CD8-positive, alpha-beta memory T cell (primary cell): Measurements from ENCODE around the gene MDFI. TPM values are rescaled to one million over a fixed set of nuclear protein-coding genes. Genes with fewer than 3 reads are reported as not detected.

Source experiments
- CTCF ChIA-PET: fragments of 350-600 bp; sonication (Branson Sonifier 250); formaldehyde crosslinking; loops from one replicate; lab custom pipeline; 2021; ENCODE audit warnings: antibody characterized with exemption; lab: Charles Lee
- POLR2A ChIA-PET: fragments of 350-600 bp; sonication (Branson Sonifier 250); formaldehyde crosslinking; loops from one replicate; lab custom pipeline; 2021; ENCODE audit warnings: antibody characterized with exemption; lab: Charles Lee
- DNase-seq, 5 donors: peaks; one replicate each; pipeline versions ENCODE4 v3.0.0 to v3.0.0-alpha.2; 2020 to 2022; ENCODE audit warnings: mixed read lengths in 1 of 5
- H3K27ac ChIP-seq: one replicate; pipeline ENCODE4 v1.7.0; 2013; ENCODE audit warnings: low read depth, mild to moderate bottlenecking, low read length, moderate library complexity
- H3K27me3 ChIP-seq: 2 replicates; pipeline ENCODE4 v1.7.0; 2013; ENCODE audit warnings: low read length, mild to moderate bottlenecking; ENCODE audit not compliant: insufficient read depth, poor library complexity, severe bottlenecking
- H3K36me3 ChIP-seq: 2 replicates; pipeline ENCODE4 v1.7.0; 2013; ENCODE audit warnings: mild to moderate bottlenecking, low read length, moderate library complexity; ENCODE audit not compliant: insufficient read depth
- H3K4me1 ChIP-seq: 2 replicates; pipeline ENCODE4 v1.7.0; 2013; ENCODE audit warnings: mild to moderate bottlenecking, low read length, moderate library complexity; ENCODE audit not compliant: insufficient read depth
- H3K4me3 ChIP-seq: 2 replicates; pipeline ENCODE4 v1.7.0; 2013; ENCODE audit warnings: mild to moderate bottlenecking, low read length
- H3K9me3 ChIP-seq: 2 replicates; pipeline ENCODE4 v1.7.0; 2013; ENCODE audit warnings: mild to moderate bottlenecking, low read length
- H3K27ac Mint-ChIP-seq, 8 donors: one replicate each; pipeline ENCODE4 v1.8.0; 2020 to 2021; ENCODE audit warnings: mixed read lengths in 8 of 8, mild to moderate bottlenecking in 6 of 8, inconsistent platforms in 3 of 8, moderate library complexity in 3 of 8
- H3K27me3 Mint-ChIP-seq, 2 donors: one replicate each; pipeline ENCODE4 v1.8.0; 2020 to 2021; ENCODE audit warnings: mixed read lengths in 2 of 2, mild to moderate bottlenecking in 1 of 2, moderate library complexity in 1 of 2
- H3K36me3 Mint-ChIP-seq, 3 donors: one replicate each; pipeline ENCODE4 v1.8.0; 2020 to 2021; ENCODE audit warnings: mixed read lengths in 3 of 3, inconsistent platforms in 1 of 3, mild to moderate bottlenecking in 1 of 3
- H3K4me1 Mint-ChIP-seq, 3 donors: one replicate each; pipeline ENCODE4 v1.8.0; 2020 to 2021; ENCODE audit warnings: mixed read lengths in 3 of 3, inconsistent platforms in 1 of 3, mild to moderate bottlenecking in 1 of 3
- H3K4me3 Mint-ChIP-seq, 7 donors: one replicate each; pipeline ENCODE4 v1.8.0; 2020 to 2021; ENCODE audit warnings: mixed read lengths in 7 of 7, mild to moderate bottlenecking in 6 of 7, moderate library complexity in 4 of 7, inconsistent platforms in 2 of 7
- H3K9me3 Mint-ChIP-seq, 5 donors: one replicate each; pipeline ENCODE4 v1.8.0; 2020 to 2022; ENCODE audit warnings: mixed read lengths in 5 of 5, mild to moderate bottlenecking in 3 of 5, moderate library complexity in 2 of 5, inconsistent platforms in 1 of 5
- polyA plus RNA-seq: library from polyadenylated mRNA; unstranded; fragments of 300-500 nt; fragmentation: Illumina TruSeq; gene quantifications from one replicate; pipeline ENCODE4 v1.2.3, GENCODE V29; 2021
- total RNA-seq, 2 experiments: library from RNA; stranded (reverse); gene quantifications; one replicate each; pipeline ENCODE4 v1.2.3, GENCODE V29; 2021

Gene MDFI
- total and polyA plus RNA-seq, 3 experiments from 2014 or later = not detected

GRCh38 chr6:41673704-41674000, 35.4 kb downstream of the MDFI start:
- DNase-seq = no peak
- no peaks in the 10 kb centered on the region for H3K9me3 ChIP-seq
- H3K27me3 ChIP-seq = peaks cover 4% of the 10 kb centered on the region
- peaks cover 0 to 5% (median 0%) of the 10 kb centered on the region in 5 donors for H3K9me3 Mint-ChIP-seq
- no peaks in the 10 kb centered on the region for H3K4me1 Mint-ChIP-seq
- ChIA-PET CTCF (no interaction called here), POLR2A (no interaction called here)
- no peak overlapping the region for H3K4me3 Mint-ChIP-seq
- H3K36me3 ChIP-seq = no peaks in the 10 kb centered on the region
- H3K4me3 ChIP-seq = no peak overlapping the region
- no peaks in the 10 kb centered on the region for H3K4me1 ChIP-seq
- no peak overlapping the region for H3K27ac Mint-ChIP-seq
- H3K36me3 Mint-ChIP-seq = no peaks in the 10 kb centered on the region
- H3K27me3 Mint-ChIP-seq = peaks cover 16 to 61% of the 10 kb centered on the region in 2 donors
- H3K27ac ChIP-seq = no peak overlapping the region

DNA sequence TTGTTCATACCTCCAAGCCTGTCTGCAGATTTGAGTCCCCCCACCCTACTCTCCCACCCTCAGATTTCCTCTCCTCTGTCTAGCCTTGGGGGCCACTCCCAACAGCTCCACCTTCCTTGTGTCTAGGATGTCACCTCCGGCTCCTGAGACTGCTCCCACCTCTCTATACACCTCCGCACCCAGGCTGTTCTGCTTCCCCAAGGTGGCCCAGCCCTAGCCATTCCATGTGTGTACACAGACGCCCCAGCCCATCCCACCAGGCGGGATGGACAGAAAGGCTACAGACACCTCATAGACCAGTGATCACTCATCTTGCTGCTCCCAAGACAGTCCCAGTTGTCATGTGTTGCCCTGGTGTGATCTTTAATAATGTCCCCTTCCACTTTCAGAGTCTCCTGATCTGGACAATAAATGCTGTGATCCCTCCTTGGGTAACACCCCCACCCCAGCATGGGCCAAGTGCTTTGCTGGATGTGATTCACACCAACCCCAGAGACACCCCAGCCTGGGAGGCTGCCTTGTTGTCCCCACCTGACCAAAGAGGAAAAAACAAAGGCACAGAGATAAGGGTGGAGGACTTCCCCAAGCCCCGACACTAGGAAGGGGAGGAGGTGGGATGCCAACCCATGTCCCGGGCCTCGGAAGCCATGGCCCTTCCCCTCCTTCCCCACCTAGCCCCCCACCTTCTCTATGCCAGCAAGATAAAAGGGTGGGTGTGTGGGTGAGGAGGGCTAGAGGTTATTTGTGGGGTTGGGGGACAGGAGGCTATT, 36.1 kb downstream of the MDFI start:
- Mint-ChIP-seq H3K4me1 (no peaks in the 10 kb centered on the region), H3K27ac (peak overlapping the region in 1 of 8 donors; percentile 70), H3K4me3 (no peak overlapping the region), H3K36me3 (no peaks in the 10 kb centered on the region), H3K27me3 (peaks cover 16 to 59% of the 10 kb centered on the region in 2 donors), H3K9me3 (no peaks in the 10 kb centered on the region)
- H3K36me3 ChIP-seq = no peaks in the 10 kb centered on the region
- H3K27ac ChIP-seq = no peak overlapping the region
- no peaks in the 10 kb centered on the region for H3K9me3 ChIP-seq
- ChIA-PET POLR2A (no interaction called here), CTCF (interaction anchor here (1.0 kb wide), 1 partner anchor 9 kb away, joined by 6 read pairs; no protein-coding TSS in a partner anchor)
- H3K4me3 ChIP-seq = no peak overlapping the region
- peaks cover 4% of the 10 kb centered on the region for H3K27me3 ChIP-seq
- H3K4me1 ChIP-seq = no peaks in the 10 kb centered on the region
- no peak for DNase-seq

DNA sequence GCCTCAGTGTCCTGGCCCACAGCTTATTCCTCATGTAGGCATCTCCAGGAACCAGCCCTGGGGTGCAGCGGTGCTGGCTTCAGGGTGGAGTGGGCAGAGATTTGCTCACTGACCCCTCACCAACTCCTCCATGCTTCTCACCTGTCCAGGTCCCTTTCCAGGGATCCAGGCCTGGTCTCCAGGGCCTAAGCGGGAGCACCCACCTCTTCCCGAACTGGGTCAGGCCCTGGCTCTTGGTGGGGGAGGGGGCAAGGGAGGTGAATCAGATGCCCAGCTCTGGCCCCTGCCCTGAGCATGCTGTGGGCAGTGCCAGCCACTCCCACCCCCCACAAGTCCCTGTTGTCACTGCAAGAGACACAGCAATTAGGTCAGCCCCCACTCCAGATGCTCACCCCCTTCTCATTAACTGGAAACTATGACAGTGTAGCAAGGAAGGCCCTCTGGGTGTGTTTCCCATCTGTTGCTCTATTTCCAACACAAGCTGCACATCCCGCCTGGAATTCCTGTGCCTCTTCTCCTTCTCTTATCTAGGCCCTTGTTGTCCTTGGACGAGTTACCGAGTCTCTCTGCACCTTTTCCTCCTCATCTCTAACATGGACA, 37.0 kb downstream of the MDFI start:
- CTCF ChIA-PET = interaction anchor here (1.0 kb wide), 1 partner anchor 8 kb away, joined by 6 read pairs; no protein-coding TSS in a partner anchor
- H3K4me3 ChIP-seq = no peak overlapping the region
- DNase-seq = no peak
- no peaks in the 10 kb centered on the region for H3K4me1 Mint-ChIP-seq
- peaks cover 14 to 63% of the 10 kb centered on the region in 2 donors for H3K27me3 Mint-ChIP-seq
- H3K9me3 Mint-ChIP-seq = no peaks in the 10 kb centered on the region
- H3K4me3 Mint-ChIP-seq = no peak overlapping the region
- H3K27me3 ChIP-seq = peaks cover 4% of the 10 kb centered on the region
- H3K27ac Mint-ChIP-seq = no peak overlapping the region
- no peaks in the 10 kb centered on the region for H3K4me1 ChIP-seq
- H3K36me3 ChIP-seq = no peaks in the 10 kb centered on the region
- POLR2A ChIA-PET = no interaction called here
- no peak overlapping the region for H3K27ac ChIP-seq
- no peaks in the 10 kb centered on the region for H3K9me3 ChIP-seq
- no peaks in the 10 kb centered on the region for H3K36me3 Mint-ChIP-seq

- peaks cover 14 to 62% of the 10 kb centered on the region in 2 donors for H3K27me3 Mint-ChIP-seq
- Histone ChIP-seq H3K27me3 (peaks cover 4% of the 10 kb centered on the region), H3K4me1 (no peaks in the 10 kb centered on the region), H3K4me3 (no peak overlapping the region), H3K36me3 (no peaks in the 10 kb centered on the region), H3K27ac (no peak overlapping the region), H3K9me3 (no peaks in the 10 kb centered on the region)
- no peak overlapping the region for H3K27ac Mint-ChIP-seq
- H3K36me3 Mint-ChIP-seq = no peaks in the 10 kb centered on the region
- no peaks in the 10 kb centered on the region for H3K4me1 Mint-ChIP-seq
- H3K4me3 Mint-ChIP-seq = no peak overlapping the region
- ChIA-PET POLR2A (no interaction called here), CTCF (interaction anchor here (1.4 kb wide), 1 partner anchor 10 kb away, joined by 4 read pairs; no protein-coding TSS in a partner anchor)
- no peak for DNase-seq
- H3K9me3 Mint-ChIP-seq = no peaks in the 10 kb centered on the region
These were observed 37.7 kb downstream of the MDFI start for GRCh38 chr6:41675992-41676391.

GRCh38 chr6:41676431-41676830, 38.2 kb downstream of the MDFI start:
- POLR2A ChIA-PET = no interaction called here
- no peak overlapping the region for H3K27ac ChIP-seq
- no peak overlapping the region for H3K4me3 ChIP-seq
- DNase-seq = no peak
- H3K36me3 ChIP-seq = no peaks in the 10 kb centered on the region
- Mint-ChIP-seq H3K9me3 (no peaks in the 10 kb centered on the region), H3K27me3 (peaks cover 14 to 60% of the 10 kb centered on the region in 2 donors), H3K27ac (no peak overlapping the region), H3K36me3 (no peaks in the 10 kb centered on the region), H3K4me1 (no peaks in the 10 kb centered on the region), H3K4me3 (no peak overlapping the region)
- H3K27me3 ChIP-seq = peaks cover 4% of the 10 kb centered on the region
- no peaks in the 10 kb centered on the region for H3K9me3 ChIP-seq
- CTCF ChIA-PET = interaction anchor here (1.4 kb wide), 1 partner anchor 9 kb away, joined by 4 read pairs; no protein-coding TSS in a partner anchor
- H3K4me1 ChIP-seq = no peaks in the 10 kb centered on the region

- Mint-ChIP-seq H3K36me3 (no peaks in the 10 kb centered on the region), H3K4me1 (peaks cover 0 to 4% (median 0%) of the 10 kb centered on the region in 3 donors), H3K4me3 (no peak overlapping the region), H3K9me3 (no peaks in the 10 kb centered on the region), H3K27me3 (peaks cover 9 to 56% of the 10 kb centered on the region in 2 donors), H3K27ac (no peak overlapping the region)
- Histone ChIP-seq H3K4me1 (no peaks in the 10 kb centered on the region), H3K36me3 (no peaks in the 10 kb centered on the region), H3K27ac (no peak overlapping the region), H3K4me3 (no peak overlapping the region), H3K27me3 (peaks cover 4% of the 10 kb centered on the region), H3K9me3 (no peaks in the 10 kb centered on the region)
- CTCF ChIA-PET = interaction anchor here (1.4 kb wide), 1 partner anchor 8 kb away, joined by 4 read pairs; no protein-coding TSS in a partner anchor
- POLR2A ChIA-PET = no interaction called here
- DNase-seq = no peak
These were observed 39.1 kb downstream of the MDFI start for GRCh38 chr6:41677124-41677921.

GRCh38 chr6:41678511-41679084, 40.3 kb downstream of the MDFI start:
- Histone ChIP-seq H3K27ac (no peak overlapping the region), H3K27me3 (peaks cover 4% of the 10 kb centered on the region), H3K4me3 (no peak overlapping the region), H3K36me3 (no peaks in the 10 kb centered on the region), H3K9me3 (no peaks in the 10 kb centered on the region), H3K4me1 (peaks cover 5% of the 10 kb centered on the region)
- Mint-ChIP-seq H3K36me3 (peaks cover 0 to under 1% (median 0%) of the 10 kb centered on the region in 3 donors), H3K9me3 (no peaks in the 10 kb centered on the region), H3K27me3 (peaks cover 9 to 48% of the 10 kb centered on the region in 2 donors), H3K27ac (no peak overlapping the region), H3K4me1 (peaks cover 1 to 13% (median 2%) of the 10 kb centered on the region in 3 donors), H3K4me3 (no peak overlapping the region)
- CTCF ChIA-PET = interaction anchor here (0.6 to 1.3 kb wide), 2 partner anchors 8 to 1749 kb away, joined by 3 to 4 read pairs; partner anchors contain the start of gene ABCC10
- POLR2A ChIA-PET = no interaction called here
- DNase-seq = peak in 1 of 5 donors; percentile 23
